Measurements from ENCODE around the gene SLK.

DNA sequence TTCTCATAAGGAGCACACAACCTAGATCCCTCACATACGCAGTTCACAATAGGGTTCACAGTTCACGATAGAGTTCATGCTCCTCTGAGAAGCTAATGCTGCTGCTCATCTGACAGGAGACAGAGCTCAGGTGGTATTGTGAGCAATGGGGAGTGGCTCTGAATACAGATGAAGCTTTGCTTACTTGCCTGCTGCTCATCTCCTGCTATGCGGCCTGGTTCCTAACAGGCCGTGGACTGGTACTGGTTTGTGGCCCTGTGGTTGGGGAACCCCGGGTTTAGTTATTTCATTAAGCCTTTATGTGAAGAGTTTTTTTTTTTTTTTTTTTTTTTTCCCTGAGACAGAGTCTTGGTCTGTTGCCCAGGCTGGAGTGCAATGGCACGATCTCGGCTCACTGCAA lies 19.4 kb downstream of the SLK start:
- TF ChIP-seq EZH2 (IDR thresholded peaks at IDR 0.05; ENCODE audit: insufficient read depth, poor library complexity, severe bottlenecking) (no peak), EZH2phosphoT487 (IDR thresholded peaks at IDR 0.05; ENCODE audit: insufficient read depth, low read depth) (no peak)

All from GM23248 (cell line).